GM21528 (cell line): ENCODE measurements around the gene ZNF732.
"Not testable (repeated sequence)": the region's sequence is repeated elsewhere in the genome, so short reads cannot be mapped to it uniquely, and the experiment has no call there.

Source experiments
- ATAC-seq: cut with Tn5 transposase; IDR thresholded peaks from one replicate; pipeline ENCODE4 v1.9.1; 2021; ENCODE audit warnings: mild to moderate bottlenecking, moderate library complexity; ENCODE audit not compliant: unreplicated experiment, low FRiP score

ZNF732 gene

DNA sequence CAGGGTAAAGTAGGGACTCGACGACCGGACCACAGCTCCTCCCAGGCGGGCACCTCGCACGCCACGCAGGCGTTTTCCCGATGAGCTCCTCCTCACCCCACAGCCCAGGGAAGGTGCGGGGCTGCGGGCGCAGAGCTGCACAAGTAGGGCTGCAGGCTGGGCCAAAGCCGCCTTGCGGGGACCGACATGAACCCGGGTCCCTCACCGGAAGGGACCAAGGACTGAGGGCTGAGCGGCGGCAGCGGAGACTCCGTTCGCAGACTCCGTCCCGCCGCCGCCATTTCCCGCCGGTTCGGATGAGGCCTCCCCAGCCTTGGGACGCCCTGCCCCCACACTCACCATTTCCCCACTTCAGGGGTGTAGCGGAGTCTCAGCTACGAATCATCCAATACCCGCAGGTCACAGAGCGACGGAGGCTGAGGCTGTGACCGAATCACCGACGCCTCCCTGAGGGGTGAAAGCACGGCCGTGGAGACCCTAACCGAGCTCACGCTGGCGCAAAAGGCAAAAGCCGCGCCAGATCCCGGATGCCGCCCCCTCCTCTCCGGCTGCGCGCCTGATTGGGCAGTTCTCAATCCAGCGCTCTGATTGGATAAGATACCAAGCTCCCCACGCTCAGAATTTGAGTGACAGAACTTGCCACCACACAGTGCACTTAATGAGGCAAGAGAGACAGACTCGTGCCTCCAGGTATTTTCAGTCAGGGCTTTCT is at the start of gene ZNF732:
Gene ZNF732 (minus strand): TSS at position 506 of the 712 bp plus-strand sequence. CDS start 164 bp downstream, at position 342.
- no peak for ATAC-seq

DNA sequence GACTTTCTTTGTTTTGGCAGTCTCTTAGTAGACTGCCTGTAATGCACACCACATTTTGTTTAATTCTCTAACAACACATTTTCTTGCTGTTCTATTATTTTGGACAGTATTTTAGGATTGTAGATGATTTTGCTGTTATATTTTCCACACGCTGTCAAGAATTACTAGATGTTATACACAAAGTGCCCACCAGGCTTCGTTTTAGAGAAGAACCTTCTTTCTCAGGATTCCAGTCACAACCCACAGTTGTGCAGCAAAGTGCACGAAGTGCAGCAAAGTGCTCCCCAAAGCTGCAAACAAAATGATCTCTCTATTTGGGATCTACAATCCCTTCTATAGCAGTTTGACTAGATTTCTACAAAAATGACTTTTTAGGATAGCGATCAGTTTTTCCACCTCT is 34.7 kb upstream of the ZNF732 start:
- no peak for ATAC-seq

DNA sequence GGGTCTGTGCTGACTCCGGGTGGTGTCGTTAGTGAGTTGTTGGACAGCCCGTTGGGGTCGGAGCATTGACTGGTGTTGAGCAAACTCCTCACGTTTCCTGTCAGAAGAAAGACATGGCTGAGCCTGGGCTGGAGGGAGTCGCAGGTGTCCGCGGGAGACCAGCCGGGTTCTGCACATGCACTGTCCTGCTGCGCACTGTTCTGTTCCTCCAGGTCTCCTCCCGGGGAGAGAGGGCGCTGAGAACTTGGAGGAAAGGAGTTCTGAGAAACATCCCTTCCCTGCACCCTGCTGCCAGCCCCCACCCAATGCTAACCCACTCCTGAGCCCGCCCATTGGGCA is 33.5 kb upstream of the ZNF732 start:
- ATAC-seq = no peak

DNA sequence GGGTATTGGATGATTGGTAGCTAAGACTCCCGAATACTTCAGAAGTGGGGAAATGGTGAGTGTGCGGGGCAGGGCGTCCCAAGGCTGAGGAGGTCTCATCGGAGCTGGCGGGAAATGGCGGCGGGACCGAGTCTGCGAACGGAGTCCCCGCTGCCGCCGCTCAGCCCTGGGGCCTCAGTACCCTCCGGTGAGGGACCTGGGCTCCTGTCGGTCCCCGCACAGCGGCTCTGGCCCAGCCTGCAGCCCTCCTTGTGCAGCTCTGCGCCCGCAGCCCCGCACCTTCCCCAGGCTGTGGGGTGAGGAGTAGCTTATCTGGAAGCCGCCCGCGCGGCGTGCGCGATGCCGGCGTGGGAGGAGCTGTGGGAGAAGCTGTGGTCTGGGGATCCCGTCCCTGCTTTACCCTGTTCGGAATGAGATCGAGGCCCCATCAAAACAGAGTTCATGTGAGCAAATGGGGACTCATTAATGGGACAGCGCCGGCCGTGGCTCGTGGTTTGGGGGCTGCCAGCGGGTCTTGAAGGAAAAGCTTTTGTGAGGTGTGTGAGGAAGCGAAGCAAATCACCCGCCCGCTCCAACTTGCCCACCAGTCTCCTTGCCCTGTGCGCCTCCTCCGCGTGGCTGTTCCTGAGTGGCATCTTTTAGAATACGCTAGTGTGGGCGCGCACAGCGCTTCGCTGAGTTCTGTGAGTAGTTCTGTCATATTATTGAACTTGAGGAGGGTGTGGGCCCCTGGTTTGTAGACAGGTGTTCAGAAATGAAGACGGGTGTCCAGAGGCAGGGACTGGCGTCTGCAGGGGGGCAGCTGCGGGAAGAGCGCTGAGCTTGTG is 32.9 kb upstream of the ZNF732 start:
- peak; percentile 46 for ATAC-seq

- peak; percentile 95 for ATAC-seq
Observed at GRCh38 chr4:337143-337931, 32.1 kb upstream of the ZNF732 start, which contains the start of gene ZNF141. ZNF141 (plus strand) TSS chr4:337814; CDS start chr4:337984, 170 bp downstream.

DNA sequence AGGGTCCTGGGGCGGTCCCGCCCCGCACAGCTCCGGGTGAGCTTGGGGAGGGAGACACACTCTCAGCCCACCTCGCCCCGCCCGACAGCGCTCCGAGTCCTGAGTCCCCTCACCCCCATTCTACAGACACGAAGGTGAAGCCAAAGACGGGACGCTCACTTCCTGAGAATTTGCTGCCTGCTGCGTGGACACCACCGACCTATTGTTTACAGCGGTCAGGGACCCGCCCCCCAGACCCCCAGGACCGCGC is 31.5 kb upstream of the ZNF732 start:
- ATAC-seq = no peak

DNA sequence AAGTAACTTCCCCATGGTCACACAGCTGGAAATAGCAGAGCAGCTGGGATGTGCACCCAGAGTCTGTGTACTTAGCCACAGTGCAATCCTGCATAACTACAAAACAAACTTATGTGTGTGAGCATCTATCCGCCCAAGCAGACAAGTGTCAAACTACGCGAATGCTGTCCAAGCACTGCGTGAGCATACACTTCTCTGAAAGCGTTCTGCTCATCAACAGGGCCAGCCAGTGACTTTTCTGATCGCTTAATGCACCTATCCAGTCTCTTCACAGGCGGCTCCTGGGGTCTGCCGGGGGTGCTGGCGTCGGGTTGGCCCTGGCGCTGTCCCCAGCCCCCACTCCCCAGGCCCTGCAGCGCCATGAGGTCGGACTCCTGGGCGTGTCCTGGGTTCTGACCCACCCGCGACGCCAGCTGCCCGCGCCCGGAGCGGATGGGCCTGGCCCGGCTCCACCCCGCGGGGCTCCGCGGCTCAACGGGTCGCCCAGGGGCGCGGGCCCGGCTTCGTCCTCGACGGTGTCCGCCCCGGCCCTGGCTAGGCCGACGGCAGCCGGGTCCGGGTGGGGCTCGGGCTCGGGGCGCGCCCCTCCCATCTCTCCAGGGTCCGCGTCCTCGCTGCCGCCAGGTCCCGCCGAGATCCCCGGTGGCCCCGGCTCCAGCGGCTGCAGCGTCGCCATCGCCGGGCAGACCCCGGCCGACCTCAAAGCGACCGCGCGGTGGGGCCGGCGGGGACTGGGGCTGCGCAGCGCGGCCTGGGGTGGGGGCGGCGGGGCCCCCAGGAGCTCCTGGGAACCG is 31.0 kb upstream of the ZNF732 start:
- ATAC-seq = peak; percentile 1

DNA sequence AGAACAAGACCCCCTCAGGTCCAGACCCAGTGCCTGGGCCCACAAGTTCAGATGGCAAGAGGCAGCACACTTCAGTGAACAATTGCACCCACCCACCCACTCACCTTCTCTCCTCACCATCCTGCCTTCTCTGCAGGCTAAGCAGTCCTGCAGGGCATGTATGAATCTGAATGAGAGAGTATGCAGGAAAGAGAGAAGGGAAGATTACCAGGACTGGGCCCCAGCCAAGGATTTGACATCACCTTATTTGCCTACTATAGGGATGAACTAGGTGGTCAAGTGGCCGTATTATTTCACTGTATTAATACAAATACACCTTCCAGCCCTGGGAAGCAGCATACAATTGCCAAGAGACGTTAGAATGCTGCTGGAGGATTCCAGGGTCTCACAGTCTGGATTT is 30.2 kb upstream of the ZNF732 start:
- ATAC-seq = no peak

DNA sequence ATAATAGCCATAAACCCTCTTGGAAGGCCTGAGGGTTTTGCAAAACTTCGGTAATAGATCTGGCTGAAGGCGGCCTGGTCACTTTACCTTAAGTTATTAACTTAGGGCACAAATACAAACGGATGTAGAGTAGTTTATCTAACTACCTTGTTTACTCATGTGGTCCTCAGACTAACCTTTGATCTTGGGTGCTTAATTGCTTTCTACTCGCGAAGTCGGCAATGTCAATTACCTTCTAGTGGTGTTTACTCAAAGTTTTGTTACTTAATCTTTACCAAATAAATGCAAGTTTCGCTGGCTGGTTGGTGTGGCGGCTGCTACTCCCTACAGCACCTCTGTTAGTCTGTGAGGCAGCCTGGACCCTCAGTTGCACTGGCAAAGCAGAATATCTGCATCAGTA is 23.5 kb upstream of the ZNF732 start:
- ATAC-seq = no peak

DNA sequence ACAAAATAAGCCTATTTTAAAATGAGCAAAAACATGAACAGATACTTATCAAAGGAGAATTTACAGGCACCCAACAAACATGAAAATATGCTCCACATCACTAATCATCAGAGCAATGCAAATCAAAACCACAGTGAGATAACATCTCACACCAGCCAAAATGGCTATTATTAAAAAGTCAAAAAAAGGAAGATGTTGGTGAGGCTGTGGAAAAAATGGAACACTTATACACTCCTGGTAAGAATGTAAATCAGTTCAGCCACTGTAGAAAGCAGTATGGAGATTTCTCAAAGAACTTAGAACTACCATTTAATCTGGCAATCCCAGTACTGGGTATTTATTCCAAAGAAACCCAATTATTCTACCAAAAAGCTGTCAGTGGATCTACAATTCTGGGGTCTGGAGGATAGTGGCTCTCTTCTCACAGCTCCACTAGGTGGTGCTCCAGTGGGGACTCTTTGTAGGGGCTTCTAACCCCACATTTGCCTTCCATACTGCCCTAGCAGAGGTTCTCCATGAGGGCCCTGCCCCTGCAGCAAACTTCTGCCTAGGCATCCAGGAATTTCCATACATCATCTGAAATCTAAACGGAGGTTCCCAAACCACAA is 9.1 kb upstream of the ZNF732 start:
- no peak for ATAC-seq

GRCh38 chr4:309807-310206 is 4.5 kb upstream of the ZNF732 start:
- no peak for ATAC-seq

GRCh38 chr4:306551-306961 is 1.3 kb upstream of the ZNF732 start:
- no peak for ATAC-seq

GRCh38 chr4:304516-304915 is 758 bp downstream of the ZNF732 start:
- not testable (repeated sequence) for ATAC-seq

GRCh38 chr4:302381-302780 is 2.9 kb downstream of the ZNF732 start:
- ATAC-seq = no peak

- no peak for ATAC-seq
Observed at GRCh38 chr4:294732-295131, 10.5 kb downstream of the ZNF732 start.

DNA sequence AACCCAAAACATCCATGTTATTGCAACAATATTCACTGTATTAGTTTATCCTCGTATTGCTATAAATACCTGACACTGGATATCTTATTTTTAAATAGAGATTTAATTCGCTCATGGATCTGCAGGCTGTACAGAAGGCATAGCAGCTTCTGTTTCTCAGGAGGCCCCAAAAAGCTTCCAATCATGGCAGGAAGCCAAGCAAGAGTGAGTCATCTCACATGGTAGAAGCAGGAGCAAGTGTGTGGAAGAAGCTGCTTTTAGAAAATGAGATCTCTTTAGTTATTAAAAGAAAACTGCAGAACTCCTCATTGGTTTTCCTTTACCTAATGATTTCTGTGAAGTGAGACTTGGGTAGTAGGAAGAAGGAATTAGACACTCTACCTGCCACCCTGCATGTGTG is 16.4 kb downstream of the ZNF732 start:
- ATAC-seq = no peak

DNA sequence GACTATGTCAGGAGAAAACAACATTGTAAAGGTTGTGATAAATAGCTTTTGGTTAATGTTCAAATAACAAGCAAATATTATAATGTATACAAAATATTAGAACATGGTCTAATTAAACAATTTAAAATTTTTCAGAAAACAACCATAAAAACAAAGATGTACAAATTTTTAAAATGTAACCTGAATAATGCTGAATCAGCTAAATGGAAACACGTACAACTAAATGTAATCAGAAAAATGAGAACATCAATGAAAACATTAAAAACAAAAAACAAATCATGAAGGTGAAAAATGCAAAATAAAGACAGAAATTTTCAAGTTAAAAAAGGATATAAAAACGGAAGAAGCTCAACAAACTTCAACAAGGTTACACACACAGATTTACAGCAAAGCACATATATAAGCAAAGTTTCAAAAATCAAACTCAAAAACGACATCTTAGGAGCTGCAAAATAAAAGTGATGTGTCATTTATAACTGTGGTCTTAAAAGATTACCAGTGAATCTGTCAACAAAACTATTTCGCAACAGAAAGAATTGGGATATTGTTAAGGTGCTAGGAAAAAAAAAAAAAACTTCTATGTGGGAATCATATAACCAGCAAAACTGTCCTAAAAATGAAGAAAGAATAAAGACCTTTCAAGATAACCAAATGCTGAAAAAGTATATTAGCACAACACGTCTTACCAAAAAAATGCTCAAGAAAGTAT is 31.8 kb downstream of the ZNF732 start:
- no peak for ATAC-seq

DNA sequence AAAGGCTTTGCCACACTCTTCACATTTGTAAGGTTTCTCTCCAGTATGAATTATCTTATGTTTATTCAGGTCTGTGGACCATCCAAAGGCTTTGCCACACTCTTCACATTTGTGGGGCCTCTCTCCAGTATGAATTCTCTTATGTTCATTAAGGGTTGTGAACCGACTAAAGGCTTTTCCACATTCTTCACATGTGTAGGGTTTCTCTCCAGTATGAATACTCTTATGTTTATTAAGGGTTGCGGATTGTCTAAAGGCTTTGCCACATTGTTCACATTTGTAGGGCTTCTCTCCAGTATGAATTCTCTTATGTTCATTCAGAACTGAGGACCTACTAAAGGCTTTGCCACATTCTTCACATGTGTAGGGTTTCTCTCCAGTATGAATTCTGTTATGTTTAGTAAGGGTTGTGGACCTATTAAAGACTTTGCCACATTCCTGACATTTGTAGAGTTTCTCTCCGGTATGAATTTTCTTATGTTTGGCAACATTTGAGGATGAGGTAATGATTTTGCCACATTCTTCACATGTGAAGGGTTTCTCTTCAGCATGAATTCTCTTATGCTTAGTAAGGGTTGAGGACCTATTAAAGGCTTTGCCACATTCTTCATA is 33.7 kb downstream of the ZNF732 start:
- ATAC-seq = no peak

DNA sequence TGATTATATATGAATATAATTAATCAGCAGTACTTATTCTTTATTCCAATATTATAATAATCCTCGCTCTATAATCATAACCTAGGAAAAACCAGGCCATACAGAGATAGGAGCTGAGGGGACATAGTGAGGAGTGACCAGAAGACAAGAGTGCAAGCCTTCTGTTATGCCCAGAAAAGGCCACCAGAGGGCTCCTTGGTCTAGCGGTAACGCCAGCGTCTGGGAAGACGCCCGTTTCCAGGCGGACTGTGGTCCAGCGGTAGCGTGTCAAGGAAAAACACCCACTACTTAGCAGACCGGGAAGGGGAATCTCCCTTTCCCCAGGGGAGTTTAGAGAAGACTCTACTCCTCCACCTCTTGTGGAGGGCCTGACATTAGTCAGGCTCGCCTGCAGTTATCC is 46.0 kb downstream of the ZNF732 start:
- ATAC-seq = not testable (repeated sequence)
